Activated T-helper 2 cell treated with anti-CD3 and anti-CD28 coated beads, Interferon-gamma antibody, Interleukin-2, Interleukin-4, amounts not matched to agents 10 μg/mL and 5 μg/mL and 100 μg/mL, durations not matched to agents 14 hours and 24 hours and 36 hours (primary cell): Measurements from ENCODE around the gene KIF14. TPM values are rescaled to one million over a fixed set of nuclear protein-coding genes. Genes with fewer than 3 reads are reported as not detected.
"Not testable (repeated sequence)": the region's sequence is repeated elsewhere in the genome, so short reads cannot be mapped to it uniquely, and the experiment has no call there.

ENCODE experiments used
- DNase-seq: peaks from one replicate; pipeline ENCODE4 v3.0.0; 2021; ENCODE audit warnings: low spot score
- H3K27ac Mint-ChIP-seq: one replicate; pipeline ENCODE4 v1.8.0; 2021; ENCODE audit warnings: mixed read lengths
- H3K27me3 Mint-ChIP-seq: one replicate; pipeline ENCODE4 v1.8.0; 2021; ENCODE audit warnings: low read depth, mixed read lengths
- H3K36me3 Mint-ChIP-seq: one replicate; pipeline ENCODE4 v1.8.0; 2021; ENCODE audit warnings: low read depth, mixed read lengths
- H3K4me1 Mint-ChIP-seq: one replicate; pipeline ENCODE4 v1.8.0; 2021; ENCODE audit warnings: low read depth, mixed read lengths
- H3K4me3 Mint-ChIP-seq: one replicate; pipeline ENCODE4 v1.8.0; 2021; ENCODE audit warnings: low read depth, mild to moderate bottlenecking, moderate library complexity, mixed read lengths
- H3K9me3 Mint-ChIP-seq: one replicate; pipeline ENCODE4 v1.8.0; 2021; ENCODE audit warnings: mixed read lengths
- intact Hi-C: fragments of 100-400 bp; cut with micrococcal nuclease; formaldehyde crosslinking; loops from one replicate; pipeline ENCODE4 v1.15.1; 2023
- total RNA-seq: library from RNA; stranded (reverse); gene quantifications from 2 replicates; pipeline ENCODE4 v1.2.3, GENCODE V29; 2022

Gene KIF14
- total RNA-seq, 1 donor from 2014 or later = 13.8 TPM

DNA sequence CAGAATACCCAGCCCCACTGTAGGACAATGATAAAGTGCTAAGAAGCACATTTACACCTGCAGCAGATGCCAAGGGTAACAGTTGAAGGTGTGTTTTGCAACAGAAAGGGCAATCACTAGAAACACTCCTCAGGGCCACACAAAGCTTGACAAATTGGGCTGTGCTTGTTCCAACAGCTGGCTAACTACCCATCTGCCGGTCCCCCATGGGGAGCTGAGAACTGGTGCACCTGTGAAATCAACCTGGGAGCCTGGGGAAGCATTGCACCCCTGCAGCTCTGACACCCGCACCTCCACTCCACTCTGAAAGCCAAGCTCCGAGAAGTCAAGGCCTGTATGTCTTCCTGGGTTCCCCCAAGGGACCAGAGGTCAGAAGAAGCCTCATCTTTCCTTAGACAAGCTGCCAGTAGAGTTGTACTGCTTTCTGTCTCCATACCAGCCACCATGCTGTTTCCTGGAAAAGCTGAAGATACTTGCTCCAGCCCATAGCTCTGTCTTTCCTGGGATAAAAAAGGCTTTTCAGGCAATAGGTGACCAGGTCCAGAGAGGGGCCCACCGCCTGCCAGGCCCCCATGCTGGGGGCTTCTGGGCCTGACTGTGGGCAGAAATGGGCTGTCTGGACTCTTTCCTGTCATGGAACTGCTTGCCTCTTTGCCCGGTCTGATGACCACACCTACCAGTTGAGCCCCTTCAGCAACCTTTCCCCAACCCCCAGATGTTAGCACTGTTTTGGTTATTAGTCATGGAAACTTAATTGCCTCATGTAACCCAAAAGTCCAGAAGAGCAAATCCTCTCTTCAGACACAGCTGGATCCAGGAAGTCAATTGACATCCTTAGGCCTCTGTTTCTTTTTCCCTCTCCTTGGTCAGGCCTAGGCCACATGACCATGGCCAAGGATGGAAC lies 93.6 kb downstream of the KIF14 start:
- Mint-ChIP-seq H3K4me1 (peaks cover 5% of the 10 kb centered on the region), H3K27me3 (peaks cover 6% of the 10 kb centered on the region), H3K4me3 (no peak overlapping the region), H3K9me3 (no peaks in the 10 kb centered on the region), H3K27ac (no peak overlapping the region), H3K36me3 (no peaks in the 10 kb centered on the region)
- intact Hi-C loops = no loop called here
- DNase-seq = no peak

GRCh38 chr1:200525090-200525987 lies 95.2 kb downstream of the KIF14 start:
- no peak for DNase-seq
- no peak overlapping the region for H3K4me3 Mint-ChIP-seq
- no peaks in the 10 kb centered on the region for H3K9me3 Mint-ChIP-seq
- no peaks in the 10 kb centered on the region for H3K36me3 Mint-ChIP-seq
- peaks cover 2% of the 10 kb centered on the region for H3K27me3 Mint-ChIP-seq
- H3K4me1 Mint-ChIP-seq = peaks cover under 1% of the 10 kb centered on the region
- no peak overlapping the region for H3K27ac Mint-ChIP-seq
- intact Hi-C loops = no loop called here

DNA sequence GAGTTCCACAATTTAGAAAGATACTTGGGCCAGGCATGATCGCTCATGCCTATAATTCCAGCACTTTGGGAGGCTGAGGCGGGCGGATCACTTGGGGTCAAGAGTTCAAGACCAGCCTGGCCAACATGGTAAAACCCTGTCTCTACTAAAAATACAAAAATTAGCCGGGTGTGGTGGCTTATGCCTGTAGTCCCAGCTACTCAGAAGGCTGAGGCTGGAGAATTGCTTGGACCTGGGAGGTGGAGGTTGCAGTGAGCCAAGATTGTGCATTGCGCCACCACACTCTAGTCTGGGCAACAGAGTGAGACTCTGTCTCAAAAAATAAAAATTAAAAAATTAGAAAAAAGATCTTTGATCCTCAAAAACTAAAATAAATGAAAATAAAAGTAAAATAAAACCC lies 96.0 kb downstream of the KIF14 start:
- H3K4me3 Mint-ChIP-seq, H3K27me3 Mint-ChIP-seq, intact Hi-C loops, H3K9me3 Mint-ChIP-seq, H3K4me1 Mint-ChIP-seq, DNase-seq, H3K27ac Mint-ChIP-seq, H3K36me3 Mint-ChIP-seq: not testable (repeated sequence)

DNA sequence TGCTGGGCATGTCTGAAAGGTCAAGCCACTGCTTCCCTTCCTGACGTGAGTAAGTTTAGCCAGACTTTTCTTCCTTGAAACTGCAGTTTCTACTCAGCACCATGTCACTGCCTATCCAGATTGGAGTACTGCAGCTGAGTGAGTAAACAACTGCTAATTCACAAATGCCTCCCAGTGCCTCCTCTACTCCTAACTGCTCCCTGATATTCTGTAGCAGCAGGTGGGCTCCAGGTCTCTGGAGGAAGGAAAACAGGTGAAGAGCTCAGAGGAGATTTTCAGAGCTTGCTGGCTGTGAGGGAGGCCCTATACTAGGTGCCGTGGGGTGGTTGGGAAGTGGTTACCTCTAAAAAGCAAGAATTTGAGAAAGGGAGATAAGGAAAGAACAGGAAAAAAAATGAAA lies 96.5 kb downstream of the KIF14 start:
- Mint-ChIP-seq H3K4me3 (no peak overlapping the region), H3K36me3 (no peaks in the 10 kb centered on the region), H3K4me1 (no peaks in the 10 kb centered on the region), H3K27ac (no peak overlapping the region), H3K27me3 (no peaks in the 10 kb centered on the region), H3K9me3 (no peaks in the 10 kb centered on the region)
- no peak for DNase-seq
- intact Hi-C loops = no loop called here

DNA sequence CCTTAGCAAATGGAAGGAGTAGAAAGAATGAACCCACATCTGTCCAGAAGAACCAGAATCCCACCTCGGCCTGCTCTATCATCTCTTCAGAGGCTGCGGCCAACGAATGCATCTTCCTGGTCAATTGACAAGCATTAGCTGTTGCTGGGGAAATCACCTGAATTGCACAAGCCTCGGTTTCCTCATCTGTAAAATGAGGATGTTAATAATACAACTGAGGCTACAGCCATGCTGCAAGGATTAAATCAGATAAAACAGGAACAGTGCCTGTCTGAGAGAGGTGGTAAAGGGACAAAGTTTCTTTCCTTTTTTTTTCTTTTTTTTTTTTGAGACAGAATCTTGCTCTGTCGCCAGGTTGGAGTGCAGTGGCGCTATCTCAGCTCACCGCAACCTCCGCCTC lies 99.8 kb downstream of the KIF14 start:
- Mint-ChIP-seq H3K36me3 (no peaks in the 10 kb centered on the region), H3K4me1 (no peaks in the 10 kb centered on the region), H3K27ac (no peak overlapping the region), H3K4me3 (no peak overlapping the region), H3K9me3 (no peaks in the 10 kb centered on the region), H3K27me3 (peaks cover 2% of the 10 kb centered on the region)
- DNase-seq = no peak
- intact Hi-C loops = no loop called here

DNA sequence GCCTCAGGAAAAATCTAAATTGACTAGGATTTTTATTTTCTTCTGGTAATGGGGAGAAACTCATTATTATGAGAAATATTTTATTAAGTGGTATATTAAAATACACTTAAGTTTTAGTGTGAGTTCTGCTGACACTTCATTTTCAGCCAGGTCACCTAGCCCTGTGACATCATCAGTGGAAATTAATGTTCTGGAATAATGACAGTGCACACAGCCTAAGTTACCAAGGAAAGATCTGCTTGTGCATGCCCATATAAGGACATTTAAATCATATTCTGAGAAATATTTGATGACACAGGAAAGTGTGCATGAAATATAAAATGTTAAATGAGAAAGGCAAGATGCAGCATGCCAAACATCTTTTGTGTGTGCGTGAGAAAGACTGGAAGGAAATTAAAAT lies 102.0 kb downstream of the KIF14 start:
- Mint-ChIP-seq H3K27ac (no peak overlapping the region), H3K36me3 (no peaks in the 10 kb centered on the region), H3K27me3 (peaks cover 11% of the 10 kb centered on the region), H3K9me3 (no peaks in the 10 kb centered on the region), H3K4me3 (no peak overlapping the region), H3K4me1 (no peaks in the 10 kb centered on the region)
- no peak for DNase-seq
- intact Hi-C loops = no loop called here

GRCh38 chr1:200512191-200512590 lies 108.4 kb downstream of the KIF14 start:
- intact Hi-C loops = no loop called here
- H3K9me3 Mint-ChIP-seq = no peaks in the 10 kb centered on the region
- no peak overlapping the region for H3K4me3 Mint-ChIP-seq
- H3K36me3 Mint-ChIP-seq = no peaks in the 10 kb centered on the region
- H3K27me3 Mint-ChIP-seq = peaks cover 16% of the 10 kb centered on the region
- DNase-seq = no peak
- H3K4me1 Mint-ChIP-seq = peaks cover 3% of the 10 kb centered on the region
- H3K27ac Mint-ChIP-seq = no peak overlapping the region

DNA sequence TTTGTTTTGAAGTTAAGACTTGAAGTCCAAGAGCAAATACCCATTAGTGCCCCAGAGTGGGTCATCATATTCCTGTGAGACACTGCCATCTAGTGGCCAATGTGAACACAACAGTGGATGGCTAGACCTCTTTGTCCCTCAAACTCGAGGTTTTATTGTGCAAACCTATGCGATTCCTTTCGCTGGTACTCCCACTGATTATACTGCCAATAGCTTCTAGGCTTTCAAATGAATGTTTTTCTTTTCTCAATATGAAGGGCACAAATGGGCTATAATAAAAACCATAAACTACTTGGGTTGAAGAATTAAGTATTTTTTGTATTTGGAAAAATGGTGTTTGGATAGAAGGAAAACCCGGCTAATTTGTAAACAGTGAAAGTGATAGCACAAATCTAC lies 110.3 kb downstream of the KIF14 start:
- Mint-ChIP-seq H3K27ac (no peak overlapping the region), H3K4me3 (no peak overlapping the region), H3K4me1 (peaks cover 3% of the 10 kb centered on the region), H3K9me3 (no peaks in the 10 kb centered on the region), H3K36me3 (no peaks in the 10 kb centered on the region), H3K27me3 (peaks cover 11% of the 10 kb centered on the region)
- intact Hi-C loops = loop anchor here (1.0 kb wide), 1 partner anchor 826 kb away; no protein-coding TSS in a partner anchor
- DNase-seq = peak; percentile 44

DNA sequence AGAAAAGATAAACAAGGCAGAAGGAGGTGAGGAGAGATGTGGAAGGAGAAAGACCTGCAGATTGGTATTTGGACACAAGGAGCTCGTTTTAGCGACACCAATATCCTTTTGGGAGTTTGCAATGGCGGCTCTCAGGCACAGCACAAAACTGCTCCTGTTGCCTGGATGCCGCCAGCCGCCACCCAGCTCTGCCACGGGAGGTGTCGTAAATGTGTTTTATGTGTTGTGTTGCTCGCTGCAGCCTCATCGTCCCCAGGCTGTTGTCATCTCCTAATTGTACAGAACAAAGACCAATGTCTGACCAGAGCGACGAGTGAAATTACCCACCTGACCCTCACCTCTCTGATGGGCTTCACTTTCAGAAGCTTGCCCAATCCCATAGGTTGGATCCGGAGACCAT lies 114.1 kb downstream of the KIF14 start:
- intact Hi-C loops = no loop called here
- Mint-ChIP-seq H3K27ac (no peak overlapping the region), H3K27me3 (peaks cover 17% of the 10 kb centered on the region), H3K36me3 (no peaks in the 10 kb centered on the region), H3K4me1 (no peaks in the 10 kb centered on the region), H3K4me3 (no peak overlapping the region), H3K9me3 (no peaks in the 10 kb centered on the region)
- DNase-seq = no peak

- Mint-ChIP-seq H3K27ac (no peak overlapping the region), H3K9me3 (no peaks in the 10 kb centered on the region), H3K27me3 (peaks cover 16% of the 10 kb centered on the region), H3K4me1 (no peaks in the 10 kb centered on the region), H3K4me3 (no peak overlapping the region), H3K36me3 (no peaks in the 10 kb centered on the region)
- intact Hi-C loops = no loop called here
- DNase-seq = no peak
Observed at GRCh38 chr1:200505257-200505656, 115.3 kb downstream of the KIF14 start.

Other genes starting within 250 kb of the KIF14 start
- 18.9 and 19.0 TPM in 2 replicates for gene ZNF281, start 210.7 kb downstream of the KIF14 start, total RNA-seq
- gene DDX59, start 49.2 kb upstream of the KIF14 start, total RNA-seq = 18.9 and 20.4 TPM in 2 replicates
- gene CAMSAP2, start 118.1 kb upstream of the KIF14 start, total RNA-seq = 0.52 and 0.97 TPM in 2 replicates